OCI-LY1 (cell line): ENCODE results near the gene FCN3.
A peak's percentile ranks its signal among the peaks of the same experiment; 100 is the strongest.

Source experiments
- H2AFZ ChIP-seq: fragments of 200-600 bp; sonication (generic), shearing (Covaris generic); 2 replicates; pipeline ENCODE4 v1.6.0; 2014; ENCODE audit warnings: antibody characterized with exemption, mild to moderate bottlenecking, low read length
- H3F3A ChIP-seq: fragments of 200-600 bp; sonication (generic), shearing (Covaris generic); 2 replicates; pipeline ENCODE4 v1.6.0; 2014; ENCODE audit warnings: mild to moderate bottlenecking, antibody characterized with exemption, low read length, moderate library complexity; ENCODE audit not compliant: insufficient read depth
- H3K27ac ChIP-seq: fragments of 200-600 bp; sonication (generic); 2 replicates; pipeline ENCODE4 v1.5.1; 2014; ENCODE audit warnings: low read length, mixed run types, mild to moderate bottlenecking, low read depth; ENCODE audit not compliant: poor library complexity, severe bottlenecking
- H3K27me3 ChIP-seq: fragments of 200-600 bp; sonication (generic); 2 replicates; pipeline ENCODE4 v1.6.0; 2014; ENCODE audit warnings: antibody characterized with exemption, mild to moderate bottlenecking, low read length, moderate library complexity; ENCODE audit not compliant: insufficient read depth
- H3K36me3 ChIP-seq: fragments of 200-600 bp; sonication (generic); 2 replicates; pipeline ENCODE4 v1.6.1; 2014; ENCODE audit warnings: mild to moderate bottlenecking, antibody characterized with exemption, low read length, moderate library complexity, mixed read lengths; ENCODE audit not compliant: insufficient read depth
- H3K4me1 ChIP-seq: fragments of 200-600 bp; sonication (generic); 2 replicates; pipeline ENCODE4 v1.5.1; 2014; ENCODE audit warnings: mild to moderate bottlenecking, low read length, moderate library complexity; ENCODE audit not compliant: insufficient read depth, severe bottlenecking
- H3K4me2 ChIP-seq: fragments of 200-600 bp; sonication (generic), shearing (Covaris generic); 2 replicates; pipeline ENCODE4 v1.6.1; 2014; ENCODE audit warnings: low read length
- H3K4me3 ChIP-seq: fragments of 200-600 bp; sonication (generic); 2 replicates; pipeline ENCODE4 v1.5.1; 2014; ENCODE audit warnings: low read length, low read depth, mild to moderate bottlenecking, mixed read lengths; ENCODE audit not compliant: poor library complexity, severe bottlenecking
- H3K79me2 ChIP-seq: fragments of 200-600 bp; shearing (Covaris generic); 2 replicates; pipeline ENCODE4 v1.6.1; 2016; ENCODE audit warnings: mixed run types, low read length, mixed read lengths; ENCODE audit not compliant: insufficient read depth
- H3K9ac ChIP-seq: fragments of 200-600 bp; sonication (generic), shearing (Covaris generic); 2 replicates; pipeline ENCODE4 v1.6.1; 2014; ENCODE audit warnings: mild to moderate bottlenecking, low read length, mixed read lengths
- H3K9me2 ChIP-seq: fragments of 200-600 bp; sonication (generic), shearing (Covaris generic); 2 replicates; pipeline ENCODE4 v1.6.1; 2014; ENCODE audit warnings: low read depth, mild to moderate bottlenecking, low read length, mixed read lengths
- H3K9me3 ChIP-seq: fragments of 200-600 bp; shearing (Covaris generic); 2 replicates; pipeline ENCODE4 v1.6.1; 2014; ENCODE audit warnings: low read length, mixed read lengths
- H4K20me1 ChIP-seq: fragments of 200-600 bp; sonication (generic), shearing (Covaris generic); 2 replicates; pipeline ENCODE4 v1.6.0; 2016; ENCODE audit warnings: mild to moderate bottlenecking, low read length; ENCODE audit not compliant: insufficient read depth
- CTCF ChIP-seq: fragments of 200-600 bp; sonication (generic), shearing (Covaris generic); IDR thresholded peaks from 2 replicates; pipeline ENCODE4 v1.5.1; 2017; ENCODE audit warnings: mild to moderate bottlenecking, antibody characterized with exemption, low read length, moderate library complexity, mixed read lengths
- EZH2 ChIP-seq: fragments of 200-600 bp; sonication (generic), shearing (Covaris generic); IDR thresholded peaks from 2 replicates; pipeline ENCODE4 v1.8.0; 2017; ENCODE audit warnings: borderline replicate concordance, mixed run types, mild to moderate bottlenecking, antibody characterized with exemption, low read length, moderate library complexity, mixed read lengths

FCN3 gene

DNA sequence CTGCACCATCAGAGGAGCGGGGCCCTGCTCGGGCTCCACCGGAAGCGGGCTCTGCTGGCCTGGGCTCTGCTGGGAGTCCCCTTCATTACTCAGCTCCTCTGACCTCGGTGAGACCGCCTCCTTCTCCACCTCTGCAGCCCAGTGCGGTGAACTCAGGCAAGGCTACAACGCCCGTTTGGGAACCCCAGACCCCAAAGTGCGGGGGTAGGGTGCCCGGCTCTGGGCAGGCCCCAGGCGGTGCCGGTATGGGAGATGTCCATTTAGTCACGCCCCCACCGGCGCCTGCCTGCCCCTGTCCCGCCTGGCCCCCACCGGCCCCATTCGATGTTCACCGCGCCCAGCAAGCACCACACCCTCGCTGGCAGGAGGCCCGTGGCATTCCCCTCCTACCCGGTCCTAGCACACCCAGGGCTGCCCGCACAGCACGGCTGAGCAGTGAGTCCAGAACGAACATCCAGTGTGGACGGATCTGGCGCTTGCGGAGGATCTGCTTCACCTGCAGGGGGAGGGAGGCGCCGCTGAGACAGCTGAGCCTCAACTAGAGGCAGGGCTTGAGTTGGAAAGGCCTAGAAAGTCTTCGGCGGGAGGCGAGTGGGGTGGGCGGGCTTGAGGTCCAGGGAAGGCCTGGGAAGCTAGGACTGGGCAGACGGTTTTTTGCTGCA is 17.9 kb downstream of the FCN3 start:
- Histone ChIP-seq H3K9me2 (no peaks in the 10 kb centered on the region), H3K4me2 (peak overlapping the region; percentile 82), H3K4me1 (peaks cover 43% of the 10 kb centered on the region), H3K27me3 (no peaks in the 10 kb centered on the region; the same call in 1 of the 2 replicates), H2AFZ (no peak overlapping the region), H3K36me3 (no peaks in the 10 kb centered on the region), H3K27ac (peak overlapping the region; percentile 37), H4K20me1 (no peaks in the 10 kb centered on the region), H3K9me3 (no peaks in the 10 kb centered on the region), H3F3A (no peaks in the 10 kb centered on the region), H3K79me2 (no peaks in the 10 kb centered on the region), H3K4me3 (peak overlapping the region; percentile 58), H3K9ac (peak overlapping the region; percentile 56; the same call in 1 of the 2 replicates)
- TF ChIP-seq EZH2 (no peak), CTCF (no peak)

- H3K27me3 ChIP-seq, result no peaks in the 10 kb centered on the region; the same call in 1 of the 2 replicates
- peak overlapping the region; percentile 37 for H3K27ac ChIP-seq
- H2AFZ ChIP-seq, result no peak overlapping the region
- H3K4me1 ChIP-seq, result peaks cover 43% of the 10 kb centered on the region
- H4K20me1 ChIP-seq, result no peaks in the 10 kb centered on the region
- H3K79me2 ChIP-seq, result no peaks in the 10 kb centered on the region
- TF ChIP-seq EZH2 (no peak), CTCF (no peak)
- peak overlapping the region; percentile 58 for H3K4me3 ChIP-seq
- H3K9me2 ChIP-seq, result no peaks in the 10 kb centered on the region
- no peaks in the 10 kb centered on the region for H3K9me3 ChIP-seq
- peak overlapping the region; percentile 82 for H3K4me2 ChIP-seq
- H3F3A ChIP-seq, result no peaks in the 10 kb centered on the region
- peak overlapping the region; percentile 56; the same call in 1 of the 2 replicates for H3K9ac ChIP-seq
- H3K36me3 ChIP-seq, result no peaks in the 10 kb centered on the region
Observed at GRCh38 chr1:27356277-27356618, 18.4 kb downstream of the FCN3 start.

- Histone ChIP-seq H3F3A (no peaks in the 10 kb centered on the region), H2AFZ (no peak overlapping the region), H4K20me1 (no peaks in the 10 kb centered on the region), H3K9ac (no peak overlapping the region), H3K9me2 (no peaks in the 10 kb centered on the region), H3K36me3 (no peaks in the 10 kb centered on the region), H3K27me3 (no peaks in the 10 kb centered on the region; the same call in 1 of the 2 replicates), H3K27ac (peak overlapping the region; percentile 37), H3K4me1 (peaks cover 39% of the 10 kb centered on the region), H3K4me3 (peak overlapping the region; percentile 58), H3K79me2 (no peaks in the 10 kb centered on the region), H3K9me3 (no peaks in the 10 kb centered on the region), H3K4me2 (peak overlapping the region; percentile 82; the same call in 1 of the 2 replicates)
- TF ChIP-seq EZH2, result no peak
- no peak for TF ChIP-seq CTCF
Observed at GRCh38 chr1:27355683-27356082, 18.9 kb downstream of the FCN3 start.
